GM19452 (cell line): Measurements from ENCODE around the gene BMAL1.
A peak's percentile ranks its signal among the peaks of the same experiment; 100 is the strongest.

ENCODE experiments used
- ATAC-seq: cut with Tn5 transposase; IDR thresholded peaks from one replicate; pipeline ENCODE4 v1.9.1; 2021; ENCODE audit not compliant: unreplicated experiment

The BMAL1 gene

DNA sequence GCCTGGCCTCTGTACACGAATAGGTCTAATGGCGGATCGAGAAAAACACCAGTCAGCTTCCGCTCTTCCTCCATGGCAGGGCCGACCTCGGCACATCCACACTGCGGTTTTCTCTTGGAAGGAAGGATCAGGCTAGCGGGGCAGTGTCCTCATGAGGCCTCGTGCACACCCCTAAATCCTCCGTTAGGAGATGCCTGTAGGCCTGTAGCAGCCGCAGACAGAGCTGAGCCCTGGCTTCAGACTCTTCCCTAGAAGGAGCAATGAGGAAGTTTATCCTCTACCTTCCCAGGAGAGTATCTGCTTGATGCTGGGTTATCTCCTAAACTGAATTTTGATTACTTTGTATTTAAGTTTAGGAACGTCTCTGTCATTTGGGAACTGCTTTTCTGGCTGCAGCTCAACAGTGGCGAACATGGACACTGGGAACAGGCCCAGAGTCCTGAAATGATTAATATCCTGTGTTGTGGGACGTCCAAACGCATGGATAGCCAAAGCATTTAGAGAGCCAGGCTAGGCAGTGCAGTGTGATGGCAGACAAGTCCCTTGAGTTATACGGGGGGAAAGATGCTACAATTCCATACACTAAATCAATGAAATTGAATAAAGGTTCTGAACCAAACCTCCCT is 16.5 kb upstream of the BMAL1 start:
- ATAC-seq = no peak

- ATAC-seq = no peak
Measured at GRCh38 chr11:13261591-13262061, 16.0 kb upstream of the BMAL1 start.

DNA sequence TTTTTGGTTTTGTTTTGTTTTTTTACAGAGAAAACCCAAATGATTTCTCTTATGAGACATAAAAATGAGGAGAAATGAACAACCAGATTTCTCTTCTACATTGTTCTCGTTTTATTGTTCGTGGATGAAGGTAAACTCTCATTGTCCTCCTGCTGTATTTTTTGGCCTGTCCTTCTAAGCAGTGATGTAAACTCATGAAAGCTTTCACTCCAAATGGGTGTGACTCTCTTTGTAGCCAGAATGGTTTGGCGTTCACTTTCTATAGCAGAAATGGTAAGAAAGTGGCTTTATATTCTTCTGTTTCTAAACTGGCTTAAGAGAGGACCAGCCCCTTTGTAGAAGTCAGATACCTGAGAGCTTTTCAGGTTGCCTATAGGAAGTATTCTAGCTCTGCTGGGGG is 15.5 kb upstream of the BMAL1 start:
- ATAC-seq = no peak

DNA sequence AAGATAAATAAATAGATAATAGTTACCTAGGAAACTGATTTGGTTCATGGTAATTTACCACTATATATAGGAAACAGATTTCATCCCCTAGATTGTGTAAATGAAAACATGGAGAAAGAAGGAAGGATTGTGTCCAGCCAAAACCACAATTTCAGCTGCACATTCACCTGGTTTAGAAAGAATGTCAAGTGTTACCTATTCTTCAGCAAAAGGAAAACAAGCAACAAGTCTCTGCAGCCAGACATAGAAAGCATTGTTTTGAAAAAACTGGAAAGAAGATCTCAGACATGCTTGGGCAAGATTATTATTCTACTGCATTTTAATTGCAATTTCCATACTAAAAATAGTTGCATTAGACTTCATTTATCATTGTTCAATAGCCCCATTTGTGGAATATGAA is 8.8 kb upstream of the BMAL1 start:
- ATAC-seq = no peak

DNA sequence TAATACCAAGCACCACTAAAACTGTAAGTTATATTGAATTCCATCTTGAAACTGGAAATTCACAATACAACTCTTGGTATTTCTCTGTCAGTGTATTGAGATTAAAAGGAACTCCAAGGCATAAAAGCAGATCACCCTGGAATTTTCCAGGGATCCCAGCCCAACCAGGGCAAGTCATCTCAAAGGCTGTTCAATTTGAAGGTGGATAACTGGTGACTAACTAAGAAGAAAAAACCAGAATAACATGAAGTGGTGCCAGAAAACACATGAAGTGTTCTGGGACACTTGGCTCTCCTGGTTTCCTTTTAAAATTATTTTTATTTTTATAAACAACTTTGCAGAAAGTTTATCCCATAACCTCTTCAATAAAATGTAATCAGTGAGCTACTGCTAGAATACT is 7.8 kb upstream of the BMAL1 start:
- ATAC-seq = no peak

- ATAC-seq = no peak
Measured at GRCh38 chr11:13271060-13271693, 6.4 kb upstream of the BMAL1 start.

DNA sequence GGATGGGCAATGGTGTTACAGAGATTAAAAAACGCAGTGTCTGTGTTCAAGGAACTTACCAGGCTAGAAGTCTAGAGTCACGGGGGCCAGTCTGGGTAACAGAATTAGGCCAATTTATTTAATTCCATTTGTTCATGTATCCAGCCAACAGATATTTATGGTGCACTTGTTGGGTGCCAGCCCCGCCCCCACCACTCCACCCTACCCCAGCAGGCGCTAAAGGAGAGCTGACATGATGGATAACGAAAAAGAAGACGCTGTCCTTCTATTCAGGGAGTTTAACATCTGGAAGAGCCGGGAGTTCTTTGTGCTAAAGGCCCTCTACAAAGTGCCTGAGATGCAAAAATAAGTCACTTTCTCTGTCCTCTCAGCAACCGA is 1.1 kb upstream of the BMAL1 start:
- no peak for ATAC-seq

DNA sequence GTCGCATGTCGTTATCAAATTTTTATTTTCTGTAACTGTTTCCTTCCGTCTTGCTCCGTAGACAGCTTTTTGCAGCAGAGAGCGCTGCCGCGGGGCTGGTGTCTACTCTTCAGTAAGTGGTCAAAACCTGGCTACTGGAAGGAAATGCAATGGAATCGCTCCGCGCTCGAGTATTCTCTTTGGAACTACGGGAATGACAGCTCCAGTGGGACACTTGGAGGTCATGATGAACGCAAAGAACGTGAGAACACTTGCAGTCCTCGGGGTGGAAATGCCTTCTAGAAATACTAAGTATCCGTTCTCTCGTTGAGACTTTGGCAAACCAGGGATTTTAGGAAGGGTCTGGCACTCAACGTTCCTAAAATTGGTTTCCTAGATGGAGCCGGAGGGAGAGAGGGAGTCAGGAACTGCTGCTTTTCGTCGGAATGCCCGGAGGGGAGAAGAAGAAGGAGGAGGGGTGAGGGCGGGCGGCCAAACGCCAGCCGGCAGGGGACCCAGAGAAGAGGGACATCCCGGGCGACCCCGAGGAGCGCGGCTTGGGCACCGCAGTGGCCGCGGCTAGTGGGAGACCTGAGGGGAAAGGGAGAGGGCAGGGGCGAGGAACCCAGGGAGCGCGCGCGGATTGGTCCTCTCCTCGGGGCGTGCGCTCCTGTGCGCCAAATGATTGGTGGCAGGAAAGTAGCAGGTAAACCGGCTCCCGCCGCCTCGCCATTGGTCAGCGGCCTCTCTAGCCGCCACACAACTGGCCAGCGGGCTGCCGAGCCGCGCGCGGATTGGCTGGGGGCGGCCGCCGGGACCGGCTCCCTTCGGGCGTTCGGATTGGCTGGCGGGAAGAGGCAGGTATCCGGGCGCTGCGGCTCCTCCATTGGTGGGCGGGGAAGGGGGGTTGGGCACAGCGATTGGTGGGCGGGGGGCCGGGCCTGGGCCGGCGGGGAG is 490 bp upstream of the BMAL1 start:
- ATAC-seq = peak; percentile 86

DNA sequence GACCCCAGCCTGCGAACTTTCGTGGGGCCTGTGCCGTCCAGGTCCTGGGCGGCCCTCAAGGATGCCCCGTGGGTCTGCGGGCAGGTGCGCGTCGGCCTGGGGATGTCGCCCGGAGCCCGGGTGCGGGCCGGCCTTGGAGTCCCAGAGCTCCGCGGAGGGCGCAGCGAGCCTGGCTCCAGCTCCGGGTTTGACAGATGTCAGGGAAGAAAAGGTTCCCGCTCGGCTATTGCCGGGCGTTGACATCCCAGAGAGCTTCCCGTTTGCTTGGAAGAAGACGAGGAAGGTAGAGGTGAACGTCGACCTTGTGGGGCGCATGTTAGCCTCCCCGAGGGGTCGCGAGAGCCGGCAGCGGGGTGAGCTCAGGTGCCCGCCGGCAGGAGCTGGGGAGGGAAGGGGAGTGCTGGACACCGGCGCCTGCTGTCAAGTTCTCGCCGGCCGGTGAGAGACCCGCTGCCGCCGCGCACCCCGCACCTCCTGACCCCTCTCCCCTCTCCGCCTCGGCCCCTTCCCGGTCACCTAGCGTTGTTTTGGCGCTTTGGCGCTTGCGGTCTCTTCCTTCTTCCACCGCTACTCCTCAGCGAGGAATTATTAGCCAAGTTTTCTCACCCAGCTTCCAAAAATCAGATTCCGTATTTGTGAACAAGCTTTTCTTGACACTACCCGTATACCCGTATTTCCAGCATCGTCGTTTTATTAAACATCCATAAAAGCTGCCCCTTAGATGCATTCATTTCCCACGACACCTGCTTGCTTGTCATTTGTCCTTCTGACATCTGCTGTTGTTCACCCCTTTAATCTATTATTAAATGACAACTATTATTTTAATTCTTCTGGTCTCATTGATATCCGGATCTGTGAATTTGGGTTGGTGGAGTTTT is 1.3 kb downstream of the BMAL1 start:
- no peak for ATAC-seq

GRCh38 chr11:13279487-13279834 is 1.9 kb downstream of the BMAL1 start:
- no peak for ATAC-seq

DNA sequence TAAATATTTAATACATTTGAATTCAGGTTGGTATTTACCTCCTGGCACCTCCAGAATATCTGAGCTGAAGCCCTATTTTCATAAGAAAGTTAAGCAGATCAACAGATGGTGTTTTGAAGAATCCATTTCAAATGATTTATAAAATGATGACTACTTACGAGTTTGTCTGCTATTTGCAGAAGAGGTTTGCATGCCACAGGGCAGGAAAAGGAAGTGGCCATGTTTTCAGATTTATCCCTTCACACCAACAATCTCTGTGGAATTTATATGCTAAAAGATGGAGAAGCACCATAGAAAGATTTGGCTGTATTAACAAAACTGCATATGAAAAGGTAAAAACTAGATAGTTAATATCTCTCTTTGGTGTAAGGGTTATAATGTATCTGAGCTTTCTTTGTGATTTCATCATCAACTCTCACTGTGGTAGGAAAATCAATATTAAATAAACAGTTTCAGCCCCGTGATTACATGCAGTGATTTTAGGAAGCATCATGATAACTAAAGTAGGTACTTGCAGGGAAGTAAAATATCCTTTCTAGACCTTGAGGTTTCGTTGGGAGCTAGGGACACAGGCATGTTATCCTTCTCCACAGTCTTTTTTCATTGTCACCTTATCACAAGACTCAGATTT is 2.6 kb downstream of the BMAL1 start:
- ATAC-seq = no peak

- no peak for ATAC-seq
Measured at GRCh38 chr11:13280777-13281176, 3.2 kb downstream of the BMAL1 start.

GRCh38 chr11:13283636-13284035 is 6.0 kb downstream of the BMAL1 start:
- ATAC-seq = no peak

GRCh38 chr11:13284776-13285588 is 7.4 kb downstream of the BMAL1 start:
- no peak for ATAC-seq

DNA sequence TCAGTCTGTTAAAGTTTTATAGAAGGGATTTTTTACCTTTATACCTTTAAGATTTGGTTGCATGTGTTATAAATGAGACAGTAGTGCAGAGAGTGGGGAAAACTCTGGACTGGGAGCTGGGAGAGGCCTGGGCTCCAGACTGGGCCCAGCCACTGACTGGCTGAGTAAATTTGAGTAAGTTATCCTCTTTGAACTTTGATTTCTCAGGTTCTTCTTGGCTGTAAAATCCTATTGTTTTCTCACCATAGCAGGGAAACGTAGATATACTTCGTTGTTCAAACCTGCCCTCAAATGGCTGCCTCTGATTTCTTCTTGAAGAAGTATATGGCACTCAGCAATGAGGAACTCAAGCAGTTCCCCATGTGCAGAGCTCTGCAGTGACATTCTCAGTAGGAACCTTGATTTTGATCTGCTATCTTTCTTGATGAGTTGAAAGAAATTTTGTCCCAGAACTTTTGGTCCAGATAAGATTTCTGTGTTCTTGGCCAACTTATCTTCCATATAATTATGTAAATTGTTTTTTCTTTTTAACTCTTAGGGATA is 8.8 kb downstream of the BMAL1 start:
- ATAC-seq = no peak

- no peak for ATAC-seq
Measured at GRCh38 chr11:13287036-13287435, 9.4 kb downstream of the BMAL1 start.

DNA sequence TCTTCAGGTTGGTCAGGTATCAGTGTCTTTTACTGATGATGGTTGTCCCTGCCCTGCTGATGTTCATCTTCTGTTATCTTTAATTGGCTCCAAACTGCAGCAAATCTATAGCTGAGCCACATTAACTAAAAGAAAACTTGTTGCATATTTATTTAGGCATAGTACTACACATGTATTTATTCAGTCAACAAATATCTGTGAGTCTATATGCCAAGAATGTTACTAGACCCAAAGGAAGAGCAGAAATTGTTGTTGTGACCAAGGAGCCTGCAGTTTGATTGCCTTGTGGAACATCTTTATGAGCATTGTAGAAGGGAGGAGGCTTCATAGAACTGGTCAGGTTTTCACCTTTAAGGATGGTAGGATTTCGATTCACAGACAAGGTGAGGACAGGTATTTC is 10.1 kb downstream of the BMAL1 start:
- ATAC-seq = no peak

- peak; percentile 71 for ATAC-seq
Measured at GRCh38 chr11:13288375-13289029, 10.9 kb downstream of the BMAL1 start.

GRCh38 chr11:13289081-13289480 is 11.5 kb downstream of the BMAL1 start:
- ATAC-seq = peak; percentile 3
